Measurements from ENCODE around the gene FAM193B.

The FAM193B gene

GRCh38 chr5:177536386-177536785 lies 18.0 kb downstream of the FAM193B start:
- TF ChIP-seq GATA2 (IDR thresholded peaks at IDR 0.05; ENCODE audit: low read depth, low read length) (no peak), GATA3 (IDR thresholded peaks at IDR 0.05; ENCODE audit: low read depth, low read length) (no peak)

GRCh38 chr5:177535125-177535524 lies 19.2 kb downstream of the FAM193B start:
- TF ChIP-seq GATA2 (IDR thresholded peaks at IDR 0.05; ENCODE audit: low read depth, low read length), result no peak
- TF ChIP-seq GATA3 (IDR thresholded peaks at IDR 0.05; ENCODE audit: low read depth, low read length), result no peak

- TF ChIP-seq GATA2 (IDR thresholded peaks at IDR 0.05; ENCODE audit: low read depth, low read length), result no peak
- TF ChIP-seq GATA3 (IDR thresholded peaks at IDR 0.05; ENCODE audit: low read depth, low read length), result no peak
These were observed 23.0 kb downstream of the FAM193B start for GRCh38 chr5:177531209-177531940.

- no peak for TF ChIP-seq GATA2 (IDR thresholded peaks at IDR 0.05; ENCODE audit: low read depth, low read length)
- TF ChIP-seq GATA3 (IDR thresholded peaks at IDR 0.05; ENCODE audit: low read depth, low read length), result no peak
These were observed 23.7 kb downstream of the FAM193B start for GRCh38 chr5:177530638-177531037.

GRCh38 chr5:177529247-177530203 lies 24.8 kb downstream of the FAM193B start:
- TF ChIP-seq GATA2 (IDR thresholded peaks at IDR 0.05; ENCODE audit: low read depth, low read length) (no peak), GATA3 (IDR thresholded peaks at IDR 0.05; ENCODE audit: low read depth, low read length) (no peak)

GRCh38 chr5:177528631-177529030 lies 25.7 kb downstream of the FAM193B start:
- TF ChIP-seq GATA3 (IDR thresholded peaks at IDR 0.05; ENCODE audit: low read depth, low read length) (no peak), GATA2 (IDR thresholded peaks at IDR 0.05; ENCODE audit: low read depth, low read length) (no peak)

GRCh38 chr5:177527595-177527994 lies 26.8 kb downstream of the FAM193B start:
- TF ChIP-seq GATA2 (IDR thresholded peaks at IDR 0.05; ENCODE audit: low read depth, low read length) (no peak), GATA3 (IDR thresholded peaks at IDR 0.05; ENCODE audit: low read depth, low read length) (no peak)

GRCh38 chr5:177526791-177527190 lies 27.6 kb downstream of the FAM193B start:
- no peak for TF ChIP-seq GATA3 (IDR thresholded peaks at IDR 0.05; ENCODE audit: low read depth, low read length)
- no peak for TF ChIP-seq GATA2 (IDR thresholded peaks at IDR 0.05; ENCODE audit: low read depth, low read length)

GRCh38 chr5:177526191-177526590 lies 28.2 kb downstream of the FAM193B start:
- TF ChIP-seq GATA3 (IDR thresholded peaks at IDR 0.05; ENCODE audit: low read depth, low read length) (no peak), GATA2 (IDR thresholded peaks at IDR 0.05; ENCODE audit: low read depth, low read length) (no peak)

- TF ChIP-seq GATA2 (IDR thresholded peaks at IDR 0.05; ENCODE audit: low read depth, low read length) (no peak), GATA3 (IDR thresholded peaks at IDR 0.05; ENCODE audit: low read depth, low read length) (no peak)
These were observed 29.3 kb downstream of the FAM193B start for GRCh38 chr5:177524941-177525655.

GRCh38 chr5:177524539-177524900 lies 29.8 kb downstream of the FAM193B start:
- TF ChIP-seq GATA2 (IDR thresholded peaks at IDR 0.05; ENCODE audit: low read depth, low read length), result no peak
- TF ChIP-seq GATA3 (IDR thresholded peaks at IDR 0.05; ENCODE audit: low read depth, low read length), result no peak

GRCh38 chr5:177523711-177524538 lies 30.4 kb downstream of the FAM193B start:
- TF ChIP-seq GATA3 (IDR thresholded peaks at IDR 0.05; ENCODE audit: low read depth, low read length) (no peak), GATA2 (IDR thresholded peaks at IDR 0.05; ENCODE audit: low read depth, low read length) (no peak)

GRCh38 chr5:177520916-177521513 lies 33.3 kb downstream of the FAM193B start:
- TF ChIP-seq GATA2 (IDR thresholded peaks at IDR 0.05; ENCODE audit: low read depth, low read length), result no peak
